Measurements from ENCODE around the gene UNK.

DNA sequence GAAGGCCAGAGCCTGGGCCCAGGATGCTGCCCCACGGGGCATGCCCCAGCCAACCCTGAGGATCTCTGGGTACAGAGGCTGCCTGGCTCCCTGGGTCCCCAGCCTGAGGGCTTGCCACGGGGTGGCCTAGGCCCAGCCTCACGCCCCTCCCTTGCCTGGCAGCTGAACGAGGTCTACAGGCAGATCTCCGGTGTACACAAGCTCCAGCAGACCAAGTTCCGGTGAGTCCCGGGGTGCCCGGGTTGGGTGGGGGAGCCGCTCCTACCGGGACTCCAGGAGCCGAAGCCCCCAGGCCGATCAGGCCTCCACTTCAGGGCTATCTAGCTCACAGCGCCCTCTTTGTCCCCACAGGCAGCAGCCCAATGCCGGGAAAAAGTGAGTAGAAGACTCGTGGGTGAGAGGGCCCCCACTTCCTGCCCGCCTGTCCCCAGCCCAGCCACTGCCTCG is 44.0 kb upstream of the UNK start:
- TF ChIP-seq, protein P1, sequence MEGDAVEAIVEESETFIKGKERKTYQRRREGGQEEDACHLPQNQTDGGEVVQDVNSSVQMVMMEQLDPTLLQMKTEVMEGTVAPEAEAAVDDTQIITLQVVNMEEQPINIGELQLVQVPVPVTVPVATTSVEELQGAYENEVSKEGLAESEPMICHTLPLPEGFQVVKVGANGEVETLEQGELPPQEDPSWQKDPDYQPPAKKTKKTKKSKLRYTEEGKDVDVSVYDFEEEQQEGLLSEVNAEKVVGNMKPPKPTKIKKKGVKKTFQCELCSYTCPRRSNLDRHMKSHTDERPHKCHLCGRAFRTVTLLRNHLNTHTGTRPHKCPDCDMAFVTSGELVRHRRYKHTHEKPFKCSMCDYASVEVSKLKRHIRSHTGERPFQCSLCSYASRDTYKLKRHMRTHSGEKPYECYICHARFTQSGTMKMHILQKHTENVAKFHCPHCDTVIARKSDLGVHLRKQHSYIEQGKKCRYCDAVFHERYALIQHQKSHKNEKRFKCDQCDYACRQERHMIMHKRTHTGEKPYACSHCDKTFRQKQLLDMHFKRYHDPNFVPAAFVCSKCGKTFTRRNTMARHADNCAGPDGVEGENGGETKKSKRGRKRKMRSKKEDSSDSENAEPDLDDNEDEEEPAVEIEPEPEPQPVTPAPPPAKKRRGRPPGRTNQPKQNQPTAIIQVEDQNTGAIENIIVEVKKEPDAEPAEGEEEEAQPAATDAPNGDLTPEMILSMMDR (IDR thresholded peaks at IDR 0.05; ENCODE audit: low read depth, low read length) = peak; percentile 10; the same call in 1 of the 2 replicates
- no peak for TF ChIP-seq EZH2phosphoT487 (IDR thresholded peaks at IDR 0.05; ENCODE audit: low read depth)

Measured in OCI-LY3 (cell line).